ENCODE data around the gene SPINK4. TPM values are rescaled to one million over a fixed set of nuclear protein-coding genes. Genes with fewer than 3 reads are reported as not detected.
A peak's percentile ranks its signal among the peaks of the same experiment; 100 is the strongest.

Gene SPINK4
- total and polyA plus RNA-seq, 2 experiments from 2014 or later: not detected

GRCh38 chr9:33291901-33292300 is 51.9 kb downstream of the SPINK4 start:
- Histone ChIP-seq H4K20me1 (ENCODE audit: insufficient read depth, poor library complexity, severe bottlenecking) (no peaks in the 10 kb centered on the region), H2AFZ (no peak overlapping the region), H3K4me2 (peak overlapping the region; percentile 83), H3K79me2 (peaks cover 58% of the 10 kb centered on the region), H3K36me3 (replicated peaks; ENCODE audit: insufficient read depth, low read depth) (no peaks in the 10 kb centered on the region), H3K9me2 (replicated peaks; ENCODE audit: insufficient read depth) (no peaks in the 10 kb centered on the region), H3K27me3 (no peaks in the 10 kb centered on the region), H3K27ac (peak overlapping the region; percentile 99), H3K4me3 (no peak overlapping the region), H3K9me3 (ENCODE audit: low read depth) (no peaks in the 10 kb centered on the region), H3K4me1 (ENCODE audit: insufficient read depth) (peaks cover 25% of the 10 kb centered on the region)
- 97% methylated on average over 5 of the region's 5 CpGs for WGBS (ENCODE audit: low lambda C conversion rate, missing lambda C conversion rate)
- no peak for DNase-seq (ENCODE audit: low spot score)
- TF ChIP-seq EZH2 (IDR thresholded peaks at IDR 0.05; ENCODE audit: borderline replicate concordance): no peak
- no peak for TF ChIP-seq EZH2phosphoT487 (IDR thresholded peaks at IDR 0.05; ENCODE audit: low read depth, severe bottlenecking, unreplicated experiment)
- no peak for TF ChIP-seq CTCF (IDR thresholded peaks at IDR 0.05; ENCODE audit: poor library complexity)

- Histone ChIP-seq H3K79me2 (peaks cover 73% of the 10 kb centered on the region), H3K4me3 (no peak overlapping the region), H3K27ac (peak overlapping the region; percentile 50), H3K27me3 (no peaks in the 10 kb centered on the region), H3K9me2 (replicated peaks; ENCODE audit: insufficient read depth) (no peaks in the 10 kb centered on the region), H3K4me2 (no peak overlapping the region), H2AFZ (no peak overlapping the region), H3K36me3 (replicated peaks; ENCODE audit: insufficient read depth, low read depth) (peaks cover under 1% of the 10 kb centered on the region), H3K9me3 (ENCODE audit: low read depth) (no peaks in the 10 kb centered on the region), H3K4me1 (ENCODE audit: insufficient read depth) (peaks cover 25% of the 10 kb centered on the region), H4K20me1 (ENCODE audit: insufficient read depth, poor library complexity, severe bottlenecking) (peaks cover 3% of the 10 kb centered on the region)
- WGBS (ENCODE audit: low lambda C conversion rate, missing lambda C conversion rate): 90% methylated on average over 2 of the region's 2 CpGs
- DNase-seq (ENCODE audit: low spot score): peak; percentile 35
- no peak for TF ChIP-seq EZH2phosphoT487 (IDR thresholded peaks at IDR 0.05; ENCODE audit: low read depth, severe bottlenecking, unreplicated experiment)
- TF ChIP-seq EZH2 (IDR thresholded peaks at IDR 0.05; ENCODE audit: borderline replicate concordance): no peak
- no peak for TF ChIP-seq CTCF (IDR thresholded peaks at IDR 0.05; ENCODE audit: poor library complexity)
Observed at GRCh38 chr9:33293782-33294181, 53.8 kb downstream of the SPINK4 start.

- H3K4me2 ChIP-seq: no peak overlapping the region
- H3K27me3 ChIP-seq: no peaks in the 10 kb centered on the region
- no peaks in the 10 kb centered on the region for H3K9me2 ChIP-seq (replicated peaks; ENCODE audit: insufficient read depth)
- DNase-seq (ENCODE audit: low spot score): no peak
- H3K79me2 ChIP-seq: peaks cover 84% of the 10 kb centered on the region
- H2AFZ ChIP-seq: no peak overlapping the region
- peaks cover 4% of the 10 kb centered on the region for H4K20me1 ChIP-seq (ENCODE audit: insufficient read depth, poor library complexity, severe bottlenecking)
- H3K4me1 ChIP-seq (ENCODE audit: insufficient read depth): peaks cover 25% of the 10 kb centered on the region
- TF ChIP-seq EZH2 (IDR thresholded peaks at IDR 0.05; ENCODE audit: borderline replicate concordance) (no peak), EZH2phosphoT487 (IDR thresholded peaks at IDR 0.05; ENCODE audit: low read depth, severe bottlenecking, unreplicated experiment) (no peak), CTCF (IDR thresholded peaks at IDR 0.05; ENCODE audit: poor library complexity) (no peak)
- no peaks in the 10 kb centered on the region for H3K9me3 ChIP-seq (ENCODE audit: low read depth)
- H3K4me3 ChIP-seq: no peak overlapping the region
- H3K36me3 ChIP-seq (replicated peaks; ENCODE audit: insufficient read depth, low read depth): peaks cover 6% of the 10 kb centered on the region
- 96% methylated on average over 12 of the region's 12 CpGs for WGBS (ENCODE audit: low lambda C conversion rate, missing lambda C conversion rate)
- no peak overlapping the region for H3K27ac ChIP-seq
Observed at GRCh38 chr9:33294670-33295432, 54.9 kb downstream of the SPINK4 start.
